Gastroesophageal sphincter (tissue), 4 donors: ENCODE data around the gene COL25A1. TPM values are rescaled to one million over a fixed set of nuclear protein-coding genes. Genes with fewer than 3 reads are reported as not detected.

Experiments used
- ATAC-seq: fragments of 150-250 bp; one replicate; pipeline ENCODE4 v1.9.1; 2016; ENCODE audit warnings: mild to moderate bottlenecking, moderate library complexity
- H3K27ac ChIP-seq, 4 donors: fragments of 200-600 bp; sonication (generic) in 3 of 4; 1 replicate in 3 of 4; 2 replicates in 1 of 4; pipeline ENCODE4 v1.5.1; 2016 to 2019
- H3K27me3 ChIP-seq: fragments of 200-600 bp; sonication (generic); one replicate; pipeline ENCODE4 v1.5.1; 2019
- H3K36me3 ChIP-seq, 2 donors: fragments of 200-600 bp; sonication (generic); one replicate each; pipeline ENCODE4 v1.5.1; 2019; ENCODE audit warnings: control low read depth in 1 of 2
- H3K4me1 ChIP-seq, 3 donors: fragments of 200-600 bp; sonication (generic); 1 replicate in 2 of 3; 2 replicates in 1 of 3; pipeline ENCODE4 v1.5.1; 2016 to 2019; ENCODE audit warnings: control low read depth in 2 of 3
- H3K4me3 ChIP-seq, 2 donors: fragments of 200-600 bp; sonication (generic); one replicate each; pipeline ENCODE4 v1.5.1; 2019; ENCODE audit warnings: mild to moderate bottlenecking in 1 of 2, moderate library complexity in 1 of 2
- H3K9me3 ChIP-seq, 3 donors: fragments of 200-600 bp; sonication (generic); one replicate each; pipeline ENCODE4 v1.5.1; 2017 to 2019; ENCODE audit warnings: control low read depth in 2 of 3
- CTCF ChIP-seq, 4 experiments: fragments of 200-600 bp in 2 of 4; fragments of 450-650 bp in 2 of 4; sonication (generic) in 1 of 4; IDR thresholded peaks; one replicate each; pipeline ENCODE4 v1.5.1; 2017 to 2019; ENCODE audit warnings: antibody characterized with exemption in 4 of 4, mild to moderate bottlenecking in 2 of 4, moderate library complexity in 2 of 4
- EP300 ChIP-seq: sonication (generic); formaldehyde crosslinking; IDR thresholded peaks from one replicate; pipeline ENCODE4 v1.6.1; 2017; ENCODE audit warnings: antibody characterized with exemption, mild to moderate bottlenecking
- POLR2A ChIP-seq, 2 donors: fragments of 450-650 bp; IDR thresholded peaks; one replicate each; pipeline ENCODE4 v1.6.1; 2017; ENCODE audit warnings: antibody characterized with exemption in 2 of 2, mild to moderate bottlenecking in 2 of 2, moderate library complexity in 1 of 2
- POLR2AphosphoS5 ChIP-seq: sonication (generic); formaldehyde crosslinking; IDR thresholded peaks from one replicate; pipeline ENCODE4 v1.6.1; 2017; ENCODE audit warnings: antibody characterized with exemption
- WGBS, 2 donors: methylation state at CpG; one replicate each; pipeline ENCODE4 v1.1.5; 2018; ENCODE audit warnings: low coverage in 1 of 2; 5-methylcytosine and 5-hydroxymethylcytosine counted together
- total RNA-seq, 4 donors: library from RNA; depleted of rRNA; stranded (reverse); fragments of >200 nt; gene quantifications; one replicate each; pipeline ENCODE4 v1.1.0, GENCODE V29; 2016

Gene COL25A1
- total RNA-seq, 4 donors from 2014 or later = 0.40 to 1.8 (median 1.0) TPM

- 62 to 64% methylated on average over 4 to 5 of the region's 5 CpGs for WGBS, 2 donors
- ATAC-seq = no peak
- H3K4me1 ChIP-seq = no peaks in the 10 kb centered on the region
These were observed 383.1 kb downstream of the COL25A1 start for GRCh38 chr4:108919226-108919893.

GRCh38 chr4:108917255-108917654, 385.2 kb downstream of the COL25A1 start:
- no peaks in the 10 kb centered on the region for H3K9me3 ChIP-seq
- H3K27me3 ChIP-seq = no peaks in the 10 kb centered on the region
- no peaks in the 10 kb centered on the region for H3K4me1 ChIP-seq
- H3K4me3 ChIP-seq = no peak overlapping the region
- no peaks in the 10 kb centered on the region for H3K36me3 ChIP-seq
- no peak for ATAC-seq
- H3K27ac ChIP-seq = no peak overlapping the region
- WGBS, 2 donors = 72 to 80% methylated on average over 5 of the region's 5 CpGs
- TF ChIP-seq CTCF (IDR thresholded peaks at IDR 0.05) = no peak
- no peak for TF ChIP-seq POLR2A (IDR thresholded peaks at IDR 0.05)
- TF ChIP-seq EP300 = no peak
- TF ChIP-seq POLR2AphosphoS5 = no peak

More at GRCh38 chr4:108919226-108919893, 383.1 kb downstream of the COL25A1 start:
- Histone ChIP-seq H3K27me3 (no peaks in the 10 kb centered on the region), H3K4me3 (no peak overlapping the region), H3K36me3 (no peaks in the 10 kb centered on the region), H3K27ac (no peak overlapping the region), H3K9me3 (no peaks in the 10 kb centered on the region)
- TF ChIP-seq EP300 (no peak), POLR2AphosphoS5 (no peak), POLR2A (IDR thresholded peaks at IDR 0.05) (no peak), CTCF (IDR thresholded peaks at IDR 0.05) (no peak)

DNA sequence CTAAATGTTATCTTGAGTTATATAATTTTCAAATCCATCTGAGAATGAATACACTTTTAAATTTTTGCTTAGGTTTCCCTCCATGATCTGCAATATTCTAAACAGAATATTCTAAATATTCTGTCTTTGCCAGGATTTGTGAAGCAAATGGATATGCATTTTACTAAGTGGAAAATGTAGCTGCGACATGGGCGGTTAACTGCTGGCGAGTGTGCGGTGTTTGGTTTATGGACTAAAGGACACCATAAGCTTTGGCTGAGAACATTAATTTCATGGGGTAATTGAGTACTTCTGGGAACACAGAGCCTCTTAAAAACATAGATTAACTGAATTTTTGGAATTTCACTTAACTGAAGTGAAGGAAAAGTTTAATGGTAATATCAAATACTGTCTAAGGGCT, 385.8 kb downstream of the COL25A1 start:
- no peak for TF ChIP-seq POLR2AphosphoS5
- TF ChIP-seq POLR2A (IDR thresholded peaks at IDR 0.05) = no peak
- TF ChIP-seq CTCF (IDR thresholded peaks at IDR 0.05) = no peak
- no peak for TF ChIP-seq EP300
- no peaks in the 10 kb centered on the region for H3K36me3 ChIP-seq
- ATAC-seq = no peak
- no peaks in the 10 kb centered on the region for H3K9me3 ChIP-seq
- 80 to 86% methylated on average over 4 of the region's 4 CpGs for WGBS, 2 donors
- no peaks in the 10 kb centered on the region for H3K4me1 ChIP-seq
- no peak overlapping the region for H3K27ac ChIP-seq
- no peak overlapping the region for H3K4me3 ChIP-seq
- no peaks in the 10 kb centered on the region for H3K27me3 ChIP-seq

- H3K4me3 ChIP-seq = no peak overlapping the region
- H3K27me3 ChIP-seq = no peaks in the 10 kb centered on the region
- H3K27ac ChIP-seq = no peak overlapping the region
- TF ChIP-seq EP300 (no peak), CTCF (IDR thresholded peaks at IDR 0.05) (no peak), POLR2AphosphoS5 (no peak), POLR2A (IDR thresholded peaks at IDR 0.05) (no peak)
- no peaks in the 10 kb centered on the region for H3K4me1 ChIP-seq
- no peaks in the 10 kb centered on the region for H3K36me3 ChIP-seq
- ATAC-seq = no peak
- 79 to 83% methylated on average over 2 to 8 of the region's 8 CpGs for WGBS, 2 donors
- H3K9me3 ChIP-seq = no peaks in the 10 kb centered on the region
These were observed 395.5 kb downstream of the COL25A1 start for GRCh38 chr4:108906866-108907367.

DNA sequence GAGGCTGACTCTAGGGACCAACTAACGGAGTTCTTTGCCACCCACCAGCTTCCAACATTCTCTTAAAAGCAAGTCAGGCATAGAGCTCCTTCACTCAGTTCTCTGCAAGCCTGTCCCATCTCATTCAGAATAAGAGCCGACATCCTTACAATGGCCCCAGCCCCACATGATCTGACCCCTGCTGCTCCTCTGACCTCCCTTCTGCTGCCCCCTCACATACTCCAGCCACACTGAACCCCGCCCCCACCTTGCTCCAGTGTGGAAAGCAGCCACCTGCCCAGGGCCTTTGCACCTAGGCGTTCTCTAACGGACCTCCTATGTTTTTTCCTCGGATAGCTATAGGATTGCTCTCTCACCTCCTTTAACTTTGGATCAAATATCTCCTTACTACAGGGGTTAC, 396.5 kb downstream of the COL25A1 start:
- 84 to 96% methylated on average over 4 of the region's 6 CpGs for WGBS, 2 donors
- Histone ChIP-seq H3K36me3 (no peaks in the 10 kb centered on the region), H3K9me3 (no peaks in the 10 kb centered on the region), H3K4me1 (no peaks in the 10 kb centered on the region), H3K4me3 (no peak overlapping the region), H3K27me3 (no peaks in the 10 kb centered on the region), H3K27ac (no peak overlapping the region)
- no peak for ATAC-seq
- TF ChIP-seq POLR2AphosphoS5 = no peak
- TF ChIP-seq POLR2A (IDR thresholded peaks at IDR 0.05) = no peak
- no peak for TF ChIP-seq EP300
- TF ChIP-seq CTCF (IDR thresholded peaks at IDR 0.05) = no peak
